ENCODE data around the gene KCNMA1. TPM values are rescaled to one million over a fixed set of nuclear protein-coding genes. Genes with fewer than 3 reads are reported as not detected.

Gene KCNMA1
- total RNA-seq, 4 donors from 2014 or later: 4.6 to 10.5 (median 7.8) TPM

DNA sequence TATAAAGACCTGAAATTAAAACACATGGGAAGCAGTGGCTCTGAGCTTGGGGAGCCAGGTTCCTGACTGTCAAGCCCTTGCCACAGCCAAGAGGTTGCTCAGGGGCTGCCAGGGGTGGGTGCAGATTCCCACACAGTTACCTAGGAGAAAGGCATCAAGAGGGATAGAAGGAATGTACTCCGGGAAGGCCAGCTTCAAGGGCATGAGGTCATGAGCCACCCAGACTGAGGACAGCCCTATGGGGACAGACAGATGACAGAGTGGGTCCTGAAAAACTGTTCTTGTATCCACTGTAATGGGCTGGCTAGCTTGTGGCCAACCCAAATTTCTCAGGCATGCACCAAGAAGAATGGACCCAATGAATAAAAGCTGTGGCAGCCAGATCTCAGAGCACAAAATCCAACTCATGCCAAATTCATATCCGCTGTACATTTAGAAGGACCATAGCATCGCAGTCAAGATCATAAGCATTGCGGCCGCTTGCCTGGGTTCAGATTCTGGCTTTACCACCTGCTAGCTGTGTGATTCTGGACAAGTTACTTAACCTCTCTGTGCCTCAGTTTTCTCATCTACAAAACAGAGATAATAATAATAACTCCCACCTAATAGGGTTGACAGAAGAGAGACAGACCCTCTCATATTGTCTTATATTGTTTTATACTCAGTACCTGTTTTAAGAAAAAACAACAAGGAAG, 44.9 kb upstream of the KCNMA1 start:
- no peaks in the 10 kb centered on the region for H3K36me3 ChIP-seq
- no peak for DNase-seq (ENCODE audit: low spot score in 2 of 2)
- WGBS: 88% methylated on average over 5 of the region's 5 CpGs
- no peak for TF ChIP-seq POLR2A (IDR thresholded peaks at IDR 0.05)
- no peak for TF ChIP-seq CTCF (IDR thresholded peaks at IDR 0.05)
- TF ChIP-seq POLR2AphosphoS5 (IDR thresholded peaks at IDR 0.05): no peak
- no peak for TF ChIP-seq EP300 (IDR thresholded peaks at IDR 0.05)
- H3K4me1 ChIP-seq: no peaks in the 10 kb centered on the region
- no peak overlapping the region for H3K27ac ChIP-seq
- no peak overlapping the region for H3K4me3 ChIP-seq
- peaks cover 20% of the 10 kb centered on the region for H3K27me3 ChIP-seq
- no peaks in the 10 kb centered on the region for H3K9me3 ChIP-seq

GRCh38 chr10:77681839-77682238, 44.2 kb upstream of the KCNMA1 start:
- Histone ChIP-seq H3K4me1 (no peaks in the 10 kb centered on the region), H3K27me3 (peaks cover 13% of the 10 kb centered on the region), H3K36me3 (no peaks in the 10 kb centered on the region), H3K4me3 (no peak overlapping the region), H3K27ac (no peak overlapping the region), H3K9me3 (no peaks in the 10 kb centered on the region)
- DNase-seq (ENCODE audit: low spot score in 2 of 2): no peak
- TF ChIP-seq EP300 (IDR thresholded peaks at IDR 0.05) (no peak), CTCF (IDR thresholded peaks at IDR 0.05) (no peak), POLR2A (IDR thresholded peaks at IDR 0.05) (no peak), POLR2AphosphoS5 (IDR thresholded peaks at IDR 0.05) (no peak)
- 84% methylated on average over 6 of the region's 6 CpGs for WGBS

DNA sequence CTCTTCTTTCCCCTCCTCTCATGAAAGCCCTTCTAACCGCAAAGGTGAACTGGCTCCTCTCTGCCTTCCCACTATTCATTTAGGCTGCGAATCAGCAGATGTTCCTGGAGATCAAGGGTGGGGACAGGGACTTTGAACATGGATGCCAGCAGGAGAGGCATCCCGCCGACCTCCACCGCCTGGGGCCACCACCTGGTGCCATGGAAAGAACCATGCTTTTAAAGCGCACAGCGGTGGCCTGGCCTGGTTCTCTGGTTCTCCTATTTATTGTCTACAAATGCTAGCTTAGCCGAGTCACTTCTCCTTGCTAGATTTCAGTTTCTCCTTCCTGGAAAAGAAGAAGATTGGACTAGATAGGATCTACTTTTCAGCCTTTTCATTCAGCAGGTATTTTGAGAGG, 43.2 kb upstream of the KCNMA1 start:
- TF ChIP-seq POLR2A (IDR thresholded peaks at IDR 0.05): no peak
- no peak for TF ChIP-seq POLR2AphosphoS5 (IDR thresholded peaks at IDR 0.05)
- 77% methylated on average over 8 of the region's 8 CpGs for WGBS
- Histone ChIP-seq H3K4me1 (no peaks in the 10 kb centered on the region), H3K36me3 (no peaks in the 10 kb centered on the region), H3K9me3 (no peaks in the 10 kb centered on the region), H3K27me3 (peaks cover 10% of the 10 kb centered on the region), H3K27ac (no peak overlapping the region), H3K4me3 (no peak overlapping the region)
- no peak for DNase-seq (ENCODE audit: low spot score in 2 of 2)

GRCh38 chr10:77680065-77680464, 42.5 kb upstream of the KCNMA1 start:
- Histone ChIP-seq H3K4me3 (no peak overlapping the region), H3K27me3 (peaks cover 10% of the 10 kb centered on the region), H3K9me3 (no peaks in the 10 kb centered on the region), H3K36me3 (no peaks in the 10 kb centered on the region), H3K27ac (no peak overlapping the region), H3K4me1 (no peaks in the 10 kb centered on the region)
- DNase-seq (ENCODE audit: low spot score in 2 of 2): no peak
- WGBS: 98% methylated on average over 3 of the region's 3 CpGs
- TF ChIP-seq POLR2AphosphoS5 (IDR thresholded peaks at IDR 0.05) (no peak), EP300 (IDR thresholded peaks at IDR 0.05) (no peak), CTCF (IDR thresholded peaks at IDR 0.05) (no peak), POLR2A (IDR thresholded peaks at IDR 0.05) (no peak)

DNA sequence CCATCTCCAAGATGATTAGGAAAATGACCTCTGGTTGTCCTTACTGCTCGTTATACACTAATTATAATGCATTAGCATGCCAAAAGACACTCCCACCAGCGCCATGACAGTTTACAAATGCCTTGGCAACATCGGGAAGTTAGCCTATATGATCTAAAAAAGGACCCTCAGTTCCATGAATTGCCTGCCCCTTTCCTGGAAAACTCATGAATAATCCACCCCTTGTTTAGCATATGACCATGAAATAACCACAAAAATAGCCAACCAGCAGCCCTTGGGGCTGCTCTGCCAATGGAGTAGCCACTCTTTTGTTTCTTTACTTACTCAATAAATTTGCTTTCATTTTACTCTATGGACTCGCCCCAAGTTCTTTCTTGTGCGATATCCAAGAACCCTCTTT, 41.6 kb upstream of the KCNMA1 start:
- Histone ChIP-seq H3K4me3 (no peak overlapping the region), H3K4me1 (no peaks in the 10 kb centered on the region), H3K36me3 (no peaks in the 10 kb centered on the region), H3K27me3 (peaks cover 10% of the 10 kb centered on the region), H3K9me3 (no peaks in the 10 kb centered on the region), H3K27ac (no peak overlapping the region)
- 73% methylated on average over 5 of the region's 5 CpGs for WGBS
- TF ChIP-seq POLR2A (IDR thresholded peaks at IDR 0.05) (no peak), EP300 (IDR thresholded peaks at IDR 0.05) (no peak), CTCF (IDR thresholded peaks at IDR 0.05) (no peak), POLR2AphosphoS5 (IDR thresholded peaks at IDR 0.05) (no peak)
- no peak for DNase-seq (ENCODE audit: low spot score in 2 of 2)

GRCh38 chr10:77678146-77678545, 40.5 kb upstream of the KCNMA1 start:
- 88% methylated on average over 3 of the region's 3 CpGs for WGBS
- no peak for TF ChIP-seq CTCF (IDR thresholded peaks at IDR 0.05)
- TF ChIP-seq EP300 (IDR thresholded peaks at IDR 0.05): no peak
- no peak for TF ChIP-seq POLR2AphosphoS5 (IDR thresholded peaks at IDR 0.05)
- TF ChIP-seq POLR2A (IDR thresholded peaks at IDR 0.05): no peak
- no peaks in the 10 kb centered on the region for H3K9me3 ChIP-seq
- no peak for DNase-seq (ENCODE audit: low spot score in 2 of 2)
- peaks cover 10% of the 10 kb centered on the region for H3K27me3 ChIP-seq
- H3K4me1 ChIP-seq: no peaks in the 10 kb centered on the region
- H3K4me3 ChIP-seq: no peak overlapping the region
- H3K36me3 ChIP-seq: no peaks in the 10 kb centered on the region
- no peak overlapping the region for H3K27ac ChIP-seq
